Activated naive CD8-positive, alpha-beta T cell (primary cell): ENCODE data around the gene STX8.
"Not testable (repeated sequence)": the region's sequence is repeated elsewhere in the genome, so short reads cannot be mapped to it uniquely, and the experiment has no call there.

Source experiments
- H3K27ac Mint-ChIP-seq: one replicate; pipeline ENCODE4 v1.8.0; 2021; ENCODE audit warnings: mixed read lengths
- H3K27me3 Mint-ChIP-seq: one replicate; pipeline ENCODE4 v1.8.0; 2021; ENCODE audit warnings: mixed read lengths
- H3K36me3 Mint-ChIP-seq: one replicate; pipeline ENCODE4 v1.8.0; 2021; ENCODE audit warnings: mixed read lengths
- H3K4me1 Mint-ChIP-seq: one replicate; pipeline ENCODE4 v1.8.0; 2021; ENCODE audit warnings: low read depth, mixed read lengths
- H3K4me3 Mint-ChIP-seq: one replicate; pipeline ENCODE4 v1.8.0; 2021; ENCODE audit warnings: mild to moderate bottlenecking, mixed read lengths
- H3K9me3 Mint-ChIP-seq: one replicate; pipeline ENCODE4 v1.8.0; 2021; ENCODE audit warnings: low read depth, mixed read lengths

STX8 gene

DNA sequence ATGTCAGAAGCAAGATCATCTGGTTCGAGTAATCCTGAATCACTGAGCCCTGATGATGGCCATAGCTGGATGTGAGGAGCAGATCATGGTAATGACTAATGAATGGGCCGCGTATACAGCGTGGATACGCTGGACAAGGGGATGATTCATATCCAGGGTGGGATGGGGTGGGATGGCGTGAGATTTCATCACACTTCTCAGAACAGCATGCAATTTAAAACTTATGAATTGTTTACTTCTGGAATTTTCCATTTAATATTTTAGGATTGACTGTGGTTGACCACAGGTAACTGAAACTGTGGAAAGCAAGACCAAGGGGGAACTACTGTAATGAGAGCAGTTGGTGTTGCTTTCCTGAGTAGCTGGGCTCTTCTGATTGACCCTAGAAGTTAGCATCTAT, 225.5 kb downstream of the STX8 start:
- no peaks in the 10 kb centered on the region for H3K9me3 Mint-ChIP-seq
- no peak overlapping the region for H3K4me3 Mint-ChIP-seq
- peaks cover 8% of the 10 kb centered on the region for H3K36me3 Mint-ChIP-seq
- H3K27ac Mint-ChIP-seq, result no peak overlapping the region
- no peaks in the 10 kb centered on the region for H3K27me3 Mint-ChIP-seq
- H3K4me1 Mint-ChIP-seq, result no peaks in the 10 kb centered on the region

DNA sequence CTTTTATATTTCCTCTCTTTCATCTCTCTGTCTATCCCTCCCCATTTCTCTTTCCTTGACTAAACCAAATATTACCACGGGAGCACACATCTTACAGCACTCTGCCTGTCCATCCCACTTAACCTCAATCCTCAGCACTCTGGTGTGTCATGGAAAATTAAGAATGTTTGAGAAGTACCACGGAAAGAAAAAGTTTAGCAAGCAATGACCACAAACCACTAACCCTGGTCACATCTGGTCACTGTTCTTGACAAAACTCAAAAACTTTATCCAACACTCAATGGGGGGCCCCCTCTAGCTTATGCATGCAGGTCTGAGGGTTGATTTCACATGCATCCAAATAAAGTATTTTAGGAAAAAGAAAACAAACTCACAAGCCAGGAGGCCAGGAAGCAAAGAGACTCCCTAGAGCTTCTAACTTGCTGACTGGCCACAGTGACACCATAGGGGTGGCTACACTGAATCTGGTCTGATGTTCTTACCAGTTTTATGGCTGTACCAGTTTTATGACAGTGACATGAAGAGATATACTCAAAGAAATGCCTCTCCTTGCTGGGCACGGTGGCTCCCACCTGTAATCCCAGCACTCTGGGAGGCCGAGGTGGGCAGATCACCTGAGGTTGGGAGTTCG, 229.2 kb downstream of the STX8 start:
- no peak overlapping the region for H3K4me3 Mint-ChIP-seq
- H3K4me1 Mint-ChIP-seq, result no peaks in the 10 kb centered on the region
- H3K9me3 Mint-ChIP-seq, result no peaks in the 10 kb centered on the region
- peaks cover 13% of the 10 kb centered on the region for H3K36me3 Mint-ChIP-seq
- H3K27me3 Mint-ChIP-seq, result no peaks in the 10 kb centered on the region
- H3K27ac Mint-ChIP-seq, result no peak overlapping the region

DNA sequence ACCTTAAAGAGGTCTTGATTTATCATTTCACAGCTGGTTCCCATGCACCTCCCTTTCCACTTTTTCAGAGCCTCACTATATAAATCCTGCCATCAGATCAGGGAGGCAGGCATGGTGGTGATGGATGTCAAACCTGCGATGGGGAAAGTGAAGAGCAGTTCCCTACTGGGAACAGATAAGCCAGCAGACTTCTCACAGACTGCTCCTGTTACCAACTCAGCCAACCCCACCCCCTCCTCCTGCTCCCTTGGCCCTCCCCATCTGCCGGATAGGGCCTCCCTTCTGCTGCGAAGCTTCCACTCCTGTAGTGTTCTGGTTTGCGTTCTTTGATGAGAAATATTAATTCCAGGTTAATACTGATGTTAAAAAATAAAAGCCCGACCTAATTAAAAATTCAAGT, 232.1 kb downstream of the STX8 start:
- no peaks in the 10 kb centered on the region for H3K27me3 Mint-ChIP-seq
- no peaks in the 10 kb centered on the region for H3K9me3 Mint-ChIP-seq
- H3K4me1 Mint-ChIP-seq, result no peaks in the 10 kb centered on the region
- no peak overlapping the region for H3K27ac Mint-ChIP-seq
- H3K36me3 Mint-ChIP-seq, result peaks cover 14% of the 10 kb centered on the region
- no peak overlapping the region for H3K4me3 Mint-ChIP-seq

DNA sequence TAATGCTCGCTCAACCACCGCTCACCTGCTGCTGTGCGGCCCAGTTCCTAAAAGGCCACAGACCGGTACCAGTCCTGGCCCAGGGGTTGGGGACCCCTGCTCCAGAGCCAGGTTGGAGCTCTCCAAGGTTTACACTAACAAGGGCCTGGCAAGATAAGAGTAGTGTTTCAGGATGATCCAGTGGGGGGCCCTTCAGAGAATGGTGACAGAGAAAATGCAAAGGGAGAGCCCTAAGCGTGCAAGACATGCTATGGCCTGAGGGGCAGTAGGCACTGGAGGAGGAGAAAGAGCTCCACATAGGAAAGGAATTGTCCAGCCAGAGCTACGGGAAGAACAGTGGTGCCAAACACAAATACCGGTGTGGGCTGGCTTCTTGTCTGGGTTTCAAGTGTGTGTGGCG, 233.4 kb downstream of the STX8 start:
- H3K4me3 Mint-ChIP-seq, result no peak overlapping the region
- no peaks in the 10 kb centered on the region for H3K4me1 Mint-ChIP-seq
- peaks cover 17% of the 10 kb centered on the region for H3K36me3 Mint-ChIP-seq
- H3K27ac Mint-ChIP-seq, result no peak overlapping the region
- H3K27me3 Mint-ChIP-seq, result no peaks in the 10 kb centered on the region
- no peaks in the 10 kb centered on the region for H3K9me3 Mint-ChIP-seq

GRCh38 chr17:9339958-9340357, 235.7 kb downstream of the STX8 start:
- H3K9me3 Mint-ChIP-seq, result peaks cover 1% of the 10 kb centered on the region
- H3K4me1 Mint-ChIP-seq, result no peaks in the 10 kb centered on the region
- no peak overlapping the region for H3K27ac Mint-ChIP-seq
- H3K27me3 Mint-ChIP-seq, result no peaks in the 10 kb centered on the region
- H3K36me3 Mint-ChIP-seq, result peaks cover 25% of the 10 kb centered on the region
- no peak overlapping the region for H3K4me3 Mint-ChIP-seq

GRCh38 chr17:9339482-9339881, 236.1 kb downstream of the STX8 start:
- H3K27me3 Mint-ChIP-seq, H3K4me1 Mint-ChIP-seq, H3K4me3 Mint-ChIP-seq, H3K27ac Mint-ChIP-seq, H3K9me3 Mint-ChIP-seq: not testable (repeated sequence)
- H3K36me3 Mint-ChIP-seq, result peaks cover 29% of the 10 kb centered on the region

- H3K27ac Mint-ChIP-seq, result no peak overlapping the region
- H3K27me3 Mint-ChIP-seq, result no peaks in the 10 kb centered on the region
- H3K4me3 Mint-ChIP-seq, result no peak overlapping the region
- H3K9me3 Mint-ChIP-seq, result peaks cover 8% of the 10 kb centered on the region
- H3K4me1 Mint-ChIP-seq, result no peaks in the 10 kb centered on the region
- peaks cover 24% of the 10 kb centered on the region for H3K36me3 Mint-ChIP-seq
Measured at GRCh38 chr17:9336817-9337216, 238.8 kb downstream of the STX8 start.

DNA sequence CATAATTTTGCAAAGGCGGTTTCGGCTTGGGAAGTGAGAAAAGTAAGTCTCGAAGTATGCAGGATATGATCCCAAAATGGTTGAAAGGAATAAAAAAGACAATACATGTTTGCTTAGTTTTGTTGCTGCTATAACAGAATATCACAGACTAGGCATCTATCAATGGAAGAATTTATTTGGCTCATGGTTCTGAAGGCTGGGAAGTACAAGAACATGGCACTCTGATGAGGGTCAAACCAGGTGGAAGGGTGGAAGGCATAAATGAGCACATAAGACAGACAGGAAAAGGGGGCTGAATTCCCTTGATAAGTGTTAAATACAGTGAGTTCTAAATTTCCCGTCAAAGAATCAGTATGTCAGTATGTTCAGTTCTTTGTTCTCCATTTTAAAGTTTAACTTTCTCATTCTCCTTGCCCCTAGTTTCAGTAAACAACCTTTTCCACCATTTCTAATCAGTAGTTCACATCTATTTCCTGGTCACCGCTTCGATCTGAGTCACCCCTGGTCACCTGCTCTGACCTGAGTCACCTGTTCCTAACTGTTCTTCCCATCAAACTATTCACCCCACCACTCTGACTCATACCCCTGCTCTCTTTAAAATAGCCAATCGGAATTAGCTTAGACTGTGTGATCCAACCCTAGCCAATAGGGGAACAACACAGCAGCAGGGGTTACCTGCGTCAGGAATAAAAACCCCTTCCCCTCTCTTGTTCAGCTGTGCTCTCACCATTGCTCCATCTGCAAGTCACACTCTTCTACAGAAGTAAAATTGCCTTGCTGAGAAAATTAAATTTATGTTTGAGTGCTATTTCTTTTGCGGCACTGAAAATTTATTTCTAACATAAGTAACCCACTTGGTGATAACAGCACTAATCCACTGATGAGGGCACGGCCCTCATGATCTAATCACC, 240.8 kb downstream of the STX8 start:
- Mint-ChIP-seq H3K27ac (no peak overlapping the region), H3K36me3 (peaks cover 20% of the 10 kb centered on the region), H3K9me3 (peaks cover 8% of the 10 kb centered on the region), H3K4me3 (no peak overlapping the region), H3K4me1 (no peaks in the 10 kb centered on the region), H3K27me3 (no peaks in the 10 kb centered on the region)

DNA sequence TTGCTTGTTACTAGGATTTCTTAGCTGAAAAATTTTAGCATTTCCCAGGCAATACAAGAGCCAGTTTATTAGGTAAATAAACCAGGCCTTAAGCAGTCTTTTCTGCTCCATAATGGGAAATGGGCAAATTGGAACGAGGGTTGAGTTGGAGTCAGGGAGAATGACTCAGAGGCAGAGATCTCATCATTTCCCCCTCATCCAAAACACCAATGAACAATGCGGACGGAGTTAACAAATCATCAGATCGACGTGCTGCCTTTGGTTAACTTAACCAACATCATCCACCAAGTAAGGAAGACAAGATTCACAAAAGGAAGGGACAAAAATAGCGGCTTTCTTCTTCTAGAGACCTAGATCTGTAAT, 243.5 kb downstream of the STX8 start:
- Mint-ChIP-seq H3K36me3 (peaks cover 15% of the 10 kb centered on the region), H3K27ac (no peak overlapping the region), H3K4me3 (no peak overlapping the region), H3K4me1 (no peaks in the 10 kb centered on the region), H3K27me3 (no peaks in the 10 kb centered on the region), H3K9me3 (peaks cover 8% of the 10 kb centered on the region)

DNA sequence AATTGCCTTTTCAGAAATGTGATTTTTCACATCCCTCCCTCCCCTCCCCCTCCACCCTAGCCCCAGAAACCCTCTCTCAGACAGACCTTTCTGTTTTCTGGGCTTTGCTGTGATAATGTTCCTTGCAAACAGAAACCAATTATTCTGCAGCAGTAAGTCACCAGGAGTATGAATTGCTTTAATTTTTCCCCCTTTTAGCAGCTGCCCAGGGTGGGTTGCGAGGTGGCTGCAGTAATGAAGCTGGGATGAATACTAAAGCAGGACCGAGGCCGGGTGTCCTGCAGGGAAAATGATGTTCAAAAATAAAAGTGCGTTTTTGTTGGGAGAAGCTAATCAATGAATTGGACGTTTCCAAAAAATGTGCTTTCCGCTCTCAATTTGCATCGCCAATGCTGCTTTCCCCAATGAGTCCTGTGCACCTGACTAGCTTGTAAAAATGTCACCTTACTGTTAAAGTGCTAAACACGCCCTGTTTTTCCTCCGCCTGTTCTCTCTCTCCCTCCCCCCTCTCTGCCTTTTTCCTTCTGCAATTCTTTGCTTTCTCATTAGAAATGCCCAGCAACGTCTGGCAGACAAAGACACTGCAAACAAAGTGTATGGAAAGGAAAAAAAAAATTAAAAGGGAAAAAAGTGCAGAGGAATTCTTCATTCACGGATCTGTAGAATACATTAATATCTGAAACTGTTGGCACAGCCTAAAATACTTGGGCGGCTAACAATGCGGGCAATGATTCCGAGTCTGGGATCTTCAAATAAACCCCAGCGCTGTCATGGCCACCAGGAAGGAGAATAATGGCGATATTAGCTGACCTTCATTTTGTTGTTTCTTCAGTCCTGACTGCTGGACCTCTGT, 244.1 kb downstream of the STX8 start:
- Mint-ChIP-seq H3K27me3 (no peaks in the 10 kb centered on the region), H3K9me3 (peaks cover 8% of the 10 kb centered on the region), H3K4me1 (no peaks in the 10 kb centered on the region), H3K36me3 (peaks cover 13% of the 10 kb centered on the region), H3K27ac (no peak overlapping the region), H3K4me3 (no peak overlapping the region)

DNA sequence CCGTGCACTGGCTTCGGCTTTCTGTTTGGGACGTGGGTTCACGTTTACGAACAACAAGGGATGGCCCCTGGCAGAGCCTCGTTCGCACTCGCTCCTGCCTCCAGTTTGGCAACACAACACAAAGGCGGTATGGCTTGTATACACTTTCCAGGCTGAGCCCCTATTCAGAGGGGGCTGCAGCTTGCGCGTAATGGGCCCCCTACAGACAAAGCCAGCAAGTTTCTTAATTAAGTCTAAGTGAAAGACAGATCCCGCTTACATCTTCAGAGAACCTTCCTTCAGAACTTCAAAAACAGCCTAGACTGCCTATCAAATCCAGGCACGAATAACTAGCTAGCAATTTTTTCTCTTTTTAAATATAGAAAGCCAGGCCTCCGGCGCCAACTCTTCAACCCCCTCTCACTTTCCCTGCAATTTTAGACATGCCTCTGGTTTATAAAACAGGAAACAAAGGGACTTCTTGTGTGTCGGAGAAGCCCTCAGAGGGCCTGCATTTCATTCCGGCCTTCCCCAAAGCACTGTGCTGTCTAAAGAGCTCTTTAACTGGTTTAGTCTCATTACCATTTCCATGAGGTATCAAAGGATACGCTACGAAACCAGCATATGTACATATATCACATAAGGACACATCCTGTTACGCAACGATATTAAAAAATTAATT, 244.9 kb downstream of the STX8 start:
- Mint-ChIP-seq H3K27ac (no peak overlapping the region), H3K36me3 (peaks cover 16% of the 10 kb centered on the region), H3K27me3 (no peaks in the 10 kb centered on the region), H3K9me3 (peaks cover 8% of the 10 kb centered on the region), H3K4me1 (no peaks in the 10 kb centered on the region), H3K4me3 (no peak overlapping the region)

- H3K27me3 Mint-ChIP-seq, result no peaks in the 10 kb centered on the region
- H3K36me3 Mint-ChIP-seq, result peaks cover 13% of the 10 kb centered on the region
- H3K4me3 Mint-ChIP-seq, result no peak overlapping the region
Measured at GRCh38 chr17:9330141-9330540, 245.5 kb downstream of the STX8 start.

GRCh38 chr17:9329251-9329921, 246.2 kb downstream of the STX8 start:
- Mint-ChIP-seq H3K4me1 (no peaks in the 10 kb centered on the region), H3K4me3 (no peak overlapping the region), H3K27me3 (no peaks in the 10 kb centered on the region), H3K36me3 (peaks cover 6% of the 10 kb centered on the region), H3K27ac (peak overlapping the region; percentile 50), H3K9me3 (peaks cover 1% of the 10 kb centered on the region)

More at GRCh38 chr17:9330141-9330540, 245.5 kb downstream of the STX8 start:
- Mint-ChIP-seq H3K4me1 (no peaks in the 10 kb centered on the region), H3K9me3 (peaks cover 8% of the 10 kb centered on the region), H3K27ac (no peak overlapping the region)

GRCh38 chr17:9324864-9325263, 250.8 kb downstream of the STX8 start:
- no peak overlapping the region for H3K27ac Mint-ChIP-seq
- H3K4me3 Mint-ChIP-seq, result no peak overlapping the region
- no peaks in the 10 kb centered on the region for H3K4me1 Mint-ChIP-seq
- H3K36me3 Mint-ChIP-seq, result peaks cover 4% of the 10 kb centered on the region
- H3K9me3 Mint-ChIP-seq, result no peaks in the 10 kb centered on the region
- no peaks in the 10 kb centered on the region for H3K27me3 Mint-ChIP-seq
